AG09309 (cell line): ENCODE measurements around the gene RLN3.

Experiments
- DNase-seq: peaks from one replicate; pipeline ENCODE4 v3.0.0-alpha.2; 2010; ENCODE audit warnings: low read depth
- H3K4me3 ChIP-seq: 2 replicates; pipeline ENCODE4 v1.5.1; 2011; ENCODE audit warnings: mild to moderate bottlenecking, low read depth, low read length, moderate library complexity; ENCODE audit not compliant: control insufficient read depth
- CTCF ChIP-seq: IDR thresholded peaks from 2 replicates; pipeline ENCODE4 v1.5.1; 2011; ENCODE audit warnings: mild to moderate bottlenecking, low read depth, low read length, inconsistent platforms; ENCODE audit not compliant: insufficient read depth, control insufficient read depth; ENCODE audit errors: missing control alignments

RLN3 gene

GRCh38 chr19:13981467-13981866 is 46.5 kb upstream of the RLN3 start:
- TF ChIP-seq CTCF = no peak
- no peak overlapping the region for H3K4me3 ChIP-seq
- DNase-seq = no peak

GRCh38 chr19:13981988-13982501 is 45.9 kb upstream of the RLN3 start:
- no peak overlapping the region for H3K4me3 ChIP-seq
- no peak for DNase-seq
- TF ChIP-seq CTCF = no peak

- TF ChIP-seq CTCF = no peak
- DNase-seq = no peak
- no peak overlapping the region for H3K4me3 ChIP-seq
These were observed 45.2 kb upstream of the RLN3 start for GRCh38 chr19:13982773-13983172.

GRCh38 chr19:13983213-13983889 is 44.6 kb upstream of the RLN3 start:
- DNase-seq = no peak
- no peak overlapping the region for H3K4me3 ChIP-seq
- no peak for TF ChIP-seq CTCF

GRCh38 chr19:13984186-13984585 is 43.8 kb upstream of the RLN3 start:
- TF ChIP-seq CTCF = no peak

GRCh38 chr19:13984875-13985741 is 42.8 kb upstream of the RLN3 start:
- TF ChIP-seq CTCF = no peak
- DNase-seq = no peak
- no peak overlapping the region for H3K4me3 ChIP-seq

More at GRCh38 chr19:13984186-13984585, 43.8 kb upstream of the RLN3 start:
- DNase-seq = no peak
- no peak overlapping the region for H3K4me3 ChIP-seq
